GM12892 (cell line): ENCODE data around the gene MAP1B.

Experiments used
- POLR2AphosphoS5 ChIP-seq: IDR thresholded peaks from 2 replicates; pipeline ENCODE4 v1.6.1; 2011; ENCODE audit warnings: low read depth, low read length, control low read depth
- TAF1 ChIP-seq: IDR thresholded peaks from 2 replicates; pipeline ENCODE4 v1.6.1; 2011; ENCODE audit warnings: low read depth, mild to moderate bottlenecking, control low read depth, low read length, borderline replicate concordance

DNA sequence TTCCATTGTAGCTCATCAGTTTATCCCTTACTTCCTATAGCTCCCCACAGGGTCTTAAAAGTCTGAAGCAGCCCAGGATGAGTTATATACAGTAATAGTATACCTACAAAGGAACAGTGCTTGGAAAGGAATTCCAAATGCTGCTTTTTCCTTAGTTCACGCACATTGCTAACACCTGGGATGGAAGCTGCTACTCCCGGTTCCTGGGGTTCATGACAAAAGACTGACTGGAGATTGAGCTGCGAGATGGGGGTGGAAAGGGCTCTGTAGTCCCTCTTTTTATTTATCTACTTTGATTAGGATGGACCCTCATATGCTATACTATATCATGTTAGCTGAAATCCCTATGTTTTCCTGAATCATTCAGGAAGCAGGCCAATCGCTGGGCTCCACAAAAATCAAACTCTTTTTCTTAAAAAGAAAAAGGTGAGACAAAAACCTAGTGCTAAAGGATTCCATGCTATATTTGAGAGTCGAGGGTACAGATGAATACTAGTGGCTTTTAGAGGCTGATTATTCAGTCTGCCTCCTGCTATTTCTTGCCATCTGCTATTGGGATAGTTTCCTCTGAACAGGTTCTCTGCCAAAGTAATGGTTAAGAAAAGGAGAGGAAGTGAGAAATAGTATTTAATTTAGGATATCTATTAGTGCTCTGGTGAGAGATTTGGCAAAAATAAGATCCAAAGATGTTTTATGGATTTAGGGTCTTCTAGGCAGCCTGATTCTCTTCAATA is 131.6 kb downstream of the MAP1B start:
- TF ChIP-seq TAF1 (no peak), POLR2AphosphoS5 (no peak)
